Muscle layer of colon (tissue), 2 donors: Measurements from ENCODE around the gene LOXL1.

Experiments
- H3K27ac ChIP-seq: one replicate; pipeline ENCODE4 v1.7.0; 2013; ENCODE audit warnings: low read depth, mild to moderate bottlenecking, low read length, moderate library complexity
- H3K27me3 ChIP-seq, 2 donors: one replicate each; pipeline ENCODE4 v1.7.0; 2013; ENCODE audit warnings: low read length in 2 of 2, mild to moderate bottlenecking in 2 of 2; ENCODE audit not compliant: insufficient read depth in 2 of 2, control insufficient read depth in 1 of 2
- H3K36me3 ChIP-seq: one replicate; pipeline ENCODE4 v1.7.0; 2013; ENCODE audit warnings: mild to moderate bottlenecking, low read length; ENCODE audit not compliant: insufficient read depth
- H3K4me1 ChIP-seq: one replicate; pipeline ENCODE4 v1.7.0; 2013; ENCODE audit warnings: mild to moderate bottlenecking, low read length; ENCODE audit not compliant: insufficient read depth
- H3K4me3 ChIP-seq, 2 donors: one replicate each; pipeline ENCODE4 v1.7.0; 2013; ENCODE audit warnings: low read length in 2 of 2, low read depth in 1 of 2, mild to moderate bottlenecking in 1 of 2, moderate library complexity in 1 of 2
- H3K9ac ChIP-seq: one replicate; pipeline ENCODE4 v1.7.0; 2013; ENCODE audit warnings: low read length
- H3K9me3 ChIP-seq: one replicate; pipeline ENCODE4 v1.7.0; 2013; ENCODE audit warnings: mild to moderate bottlenecking, low read length
- donor health status: abdominal sarcoma.
- donor health status: Adenocarcinoma of cecum.

The LOXL1 gene, protein sequence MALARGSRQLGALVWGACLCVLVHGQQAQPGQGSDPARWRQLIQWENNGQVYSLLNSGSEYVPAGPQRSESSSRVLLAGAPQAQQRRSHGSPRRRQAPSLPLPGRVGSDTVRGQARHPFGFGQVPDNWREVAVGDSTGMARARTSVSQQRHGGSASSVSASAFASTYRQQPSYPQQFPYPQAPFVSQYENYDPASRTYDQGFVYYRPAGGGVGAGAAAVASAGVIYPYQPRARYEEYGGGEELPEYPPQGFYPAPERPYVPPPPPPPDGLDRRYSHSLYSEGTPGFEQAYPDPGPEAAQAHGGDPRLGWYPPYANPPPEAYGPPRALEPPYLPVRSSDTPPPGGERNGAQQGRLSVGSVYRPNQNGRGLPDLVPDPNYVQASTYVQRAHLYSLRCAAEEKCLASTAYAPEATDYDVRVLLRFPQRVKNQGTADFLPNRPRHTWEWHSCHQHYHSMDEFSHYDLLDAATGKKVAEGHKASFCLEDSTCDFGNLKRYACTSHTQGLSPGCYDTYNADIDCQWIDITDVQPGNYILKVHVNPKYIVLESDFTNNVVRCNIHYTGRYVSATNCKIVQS

GRCh38 chr15:73926219-73927002, at the start of gene LOXL1:
Gene LOXL1, plus strand, starts transcription at chr15:73926462. Its CDS starts 322 bp downstream, at chr15:73926784.
- peak within 1 kb of the TSS; percentile 91 for H3K27ac ChIP-seq
- peaks cover 85% of the 10 kb centered on the region for H3K4me1 ChIP-seq
- H3K9me3 ChIP-seq, result no peaks in the 10 kb centered on the region
- H3K4me3 ChIP-seq, result peak within 1 kb of the TSS; percentile 63 to 74
- H3K27me3 ChIP-seq, result no peaks in the 10 kb centered on the region
- H3K36me3 ChIP-seq, result no peaks in the 10 kb centered on the region
- peak within 1 kb of the TSS; percentile 15 for H3K9ac ChIP-seq

DNA sequence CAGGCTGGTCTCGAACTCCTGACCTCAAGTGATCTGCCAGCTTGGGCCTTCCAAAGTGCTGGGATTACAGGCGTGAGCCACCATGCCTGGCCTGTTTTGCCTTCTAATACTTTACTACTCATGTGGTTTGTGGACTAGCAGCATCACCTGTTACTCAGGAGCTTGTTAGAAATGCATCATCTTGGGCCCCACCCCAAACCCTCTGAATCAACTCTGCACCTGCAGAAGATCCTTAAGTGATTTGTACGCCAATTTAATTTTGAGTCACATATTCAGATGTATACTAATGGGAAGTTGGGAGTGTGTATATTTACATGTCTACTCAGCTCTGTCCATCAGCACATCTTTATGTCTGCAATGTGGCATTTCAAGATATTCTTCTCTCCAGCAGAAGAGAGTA, 46.8 kb upstream of the LOXL1 start:
- H3K27ac ChIP-seq, result no peak overlapping the region
- H3K27me3 ChIP-seq, result no peaks in the 10 kb centered on the region
- H3K4me3 ChIP-seq, result no peak overlapping the region
- H3K9ac ChIP-seq, result no peak overlapping the region
- no peaks in the 10 kb centered on the region for H3K9me3 ChIP-seq
- H3K4me1 ChIP-seq, result no peaks in the 10 kb centered on the region
- H3K36me3 ChIP-seq, result no peaks in the 10 kb centered on the region

GRCh38 chr15:73881579-73882320, 44.5 kb upstream of the LOXL1 start:
- Histone ChIP-seq H3K36me3 (no peaks in the 10 kb centered on the region), H3K4me3 (no peak overlapping the region), H3K27me3 (no peaks in the 10 kb centered on the region), H3K27ac (no peak overlapping the region), H3K9ac (no peak overlapping the region), H3K9me3 (no peaks in the 10 kb centered on the region), H3K4me1 (no peaks in the 10 kb centered on the region)

- no peaks in the 10 kb centered on the region for H3K9me3 ChIP-seq
- H3K27me3 ChIP-seq, result no peaks in the 10 kb centered on the region
- H3K27ac ChIP-seq, result no peak overlapping the region
- H3K4me1 ChIP-seq, result no peaks in the 10 kb centered on the region
- H3K4me3 ChIP-seq, result no peak overlapping the region
- no peak overlapping the region for H3K9ac ChIP-seq
- no peaks in the 10 kb centered on the region for H3K36me3 ChIP-seq
Observed at GRCh38 chr15:73882761-73883419, 43.4 kb upstream of the LOXL1 start.

GRCh38 chr15:73884159-73884558, 42.1 kb upstream of the LOXL1 start:
- Histone ChIP-seq H3K4me1 (no peaks in the 10 kb centered on the region), H3K9me3 (no peaks in the 10 kb centered on the region), H3K4me3 (no peak overlapping the region), H3K27ac (no peak overlapping the region), H3K27me3 (no peaks in the 10 kb centered on the region), H3K9ac (no peak overlapping the region), H3K36me3 (no peaks in the 10 kb centered on the region)

DNA sequence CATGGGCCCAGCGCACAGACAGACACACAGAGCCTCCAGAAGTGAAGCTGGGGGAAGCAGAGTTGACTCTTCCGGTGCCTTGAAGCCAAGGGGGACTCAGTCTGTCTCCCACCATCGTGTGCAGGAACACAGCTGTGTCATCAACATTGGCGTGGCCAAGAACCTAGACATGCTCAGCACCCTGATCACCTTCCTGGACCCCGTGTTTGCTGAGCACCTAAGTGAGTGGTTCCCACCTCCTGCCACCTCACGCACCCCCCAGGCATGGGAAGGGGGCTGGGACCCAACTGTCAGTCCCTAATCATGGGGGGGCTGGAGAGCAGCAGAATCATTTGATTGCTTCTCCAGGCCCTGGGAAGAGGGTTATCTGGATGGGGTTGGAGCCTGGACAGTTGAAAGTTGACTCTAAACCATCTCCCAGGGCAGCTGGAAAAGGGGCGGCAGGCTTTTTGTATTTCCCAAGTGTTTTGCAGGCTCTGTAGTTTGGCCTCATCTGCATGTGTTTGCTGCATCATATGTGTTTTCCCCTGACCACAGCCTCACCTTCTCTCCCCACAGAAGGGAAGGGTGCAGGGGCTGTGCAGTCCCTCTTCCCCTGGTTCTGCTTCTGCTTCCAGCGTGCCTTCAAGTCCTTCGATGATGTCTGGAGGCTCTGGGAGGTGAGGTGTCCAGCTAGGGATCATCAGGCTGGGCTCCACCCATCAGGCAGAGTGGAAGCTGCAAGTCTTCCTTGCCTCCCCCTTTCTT, 40.1 kb upstream of the LOXL1 start:
- H3K4me3 ChIP-seq, result no peak overlapping the region
- H3K27ac ChIP-seq, result no peak overlapping the region
- no peak overlapping the region for H3K9ac ChIP-seq
- H3K36me3 ChIP-seq, result no peaks in the 10 kb centered on the region
- H3K4me1 ChIP-seq, result no peaks in the 10 kb centered on the region
- no peaks in the 10 kb centered on the region for H3K9me3 ChIP-seq
- H3K27me3 ChIP-seq, result no peaks in the 10 kb centered on the region

DNA sequence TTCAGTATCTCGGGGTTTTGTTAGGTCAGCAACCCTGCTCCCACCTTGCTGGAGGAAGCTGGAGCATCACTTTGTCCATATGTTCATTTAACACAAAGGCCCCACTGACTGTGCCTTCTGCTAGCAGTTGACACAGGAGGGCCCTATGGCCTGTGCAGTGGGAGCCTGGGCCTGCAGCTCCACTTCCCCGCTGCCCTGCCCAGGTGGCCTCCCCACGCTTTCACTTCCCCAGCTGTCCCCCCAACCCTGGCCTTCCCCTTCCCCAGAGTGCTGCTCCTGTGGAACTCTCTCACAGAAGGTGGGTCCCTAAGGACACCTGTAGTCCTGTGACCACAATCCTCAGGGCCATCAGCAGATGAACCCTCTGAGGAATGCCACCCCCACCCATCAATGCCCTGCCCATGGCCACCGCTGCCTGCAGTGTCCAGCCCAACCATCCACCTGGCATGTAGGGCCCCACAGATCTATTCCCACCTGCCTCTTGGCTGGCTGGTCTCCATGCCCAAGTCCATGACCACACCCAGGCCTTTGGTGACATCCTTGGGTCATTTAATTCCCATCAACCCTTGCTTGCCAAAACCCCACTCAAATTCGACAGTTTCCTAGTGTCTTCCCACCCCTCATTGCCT, 39.4 kb upstream of the LOXL1 start:
- Histone ChIP-seq H3K4me1 (no peaks in the 10 kb centered on the region), H3K27me3 (no peaks in the 10 kb centered on the region), H3K9ac (no peak overlapping the region), H3K27ac (no peak overlapping the region), H3K36me3 (no peaks in the 10 kb centered on the region), H3K4me3 (no peak overlapping the region), H3K9me3 (no peaks in the 10 kb centered on the region)

- Histone ChIP-seq H3K27me3 (no peaks in the 10 kb centered on the region), H3K4me1 (no peaks in the 10 kb centered on the region), H3K36me3 (no peaks in the 10 kb centered on the region), H3K9me3 (no peaks in the 10 kb centered on the region), H3K4me3 (no peak overlapping the region), H3K9ac (no peak overlapping the region), H3K27ac (no peak overlapping the region)
Observed at GRCh38 chr15:73887481-73887880, 38.8 kb upstream of the LOXL1 start.

DNA sequence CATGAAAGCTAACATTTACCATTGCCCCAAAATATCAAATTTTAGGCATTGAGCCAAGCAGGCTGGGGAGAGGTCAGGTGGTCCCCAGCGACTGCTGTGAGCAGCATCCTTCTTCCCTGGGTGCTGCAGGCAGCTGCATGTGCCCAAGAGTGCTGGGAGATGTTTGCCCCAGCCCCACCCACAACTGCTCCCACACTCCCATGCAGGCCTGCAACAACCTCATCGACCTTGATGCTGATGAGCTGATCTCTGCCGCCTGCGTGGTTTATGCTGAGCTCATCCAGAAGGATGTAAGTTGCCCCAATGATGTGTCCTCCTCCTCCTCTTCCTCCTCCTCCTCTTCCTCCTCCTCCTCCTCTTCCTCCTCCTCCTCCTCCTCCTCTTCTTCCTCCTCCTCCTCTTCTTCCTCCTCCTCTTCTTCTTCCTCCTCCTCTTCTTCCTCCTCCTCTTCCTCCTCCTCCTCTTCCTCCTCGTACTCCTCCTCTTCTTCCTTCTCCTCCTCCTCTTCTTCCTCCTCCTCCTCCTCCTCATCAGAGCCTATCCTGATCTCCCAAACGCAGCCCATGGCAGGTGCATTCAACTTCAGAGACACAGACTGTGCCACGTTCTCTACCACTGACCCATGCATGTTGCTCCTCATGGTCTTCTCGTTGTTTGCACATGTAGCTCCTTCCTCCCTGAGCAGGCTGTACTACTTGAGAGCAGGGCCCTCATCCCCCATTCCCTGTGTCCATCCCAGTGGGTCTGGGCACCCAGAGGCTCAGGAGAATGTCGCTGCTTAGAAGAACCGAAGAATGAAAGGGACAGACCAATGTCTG, 37.8 kb upstream of the LOXL1 start:
- H3K4me3 ChIP-seq, result no peak overlapping the region
- H3K27me3 ChIP-seq, result no peaks in the 10 kb centered on the region
- H3K27ac ChIP-seq, result no peak overlapping the region
- H3K9ac ChIP-seq, result no peak overlapping the region
- H3K36me3 ChIP-seq, result no peaks in the 10 kb centered on the region
- H3K4me1 ChIP-seq, result no peaks in the 10 kb centered on the region
- no peaks in the 10 kb centered on the region for H3K9me3 ChIP-seq
